HepG2 (cell line): Measurements from ENCODE around the gene MAN1B1. TPM values are rescaled to one million over a fixed set of nuclear protein-coding genes. Genes with fewer than 3 reads are reported as not detected.

ENCODE experiments used
- ATF1 ChIP-seq: IDR thresholded peaks from 2 replicates; pipeline ENCODE4 v1.6.1; 2016; ENCODE audit warnings: mild to moderate bottlenecking, control low read depth
- CREM ChIP-seq, 2 experiments: sonication (generic) in 1 of 2; formaldehyde crosslinking in 1 of 2; IDR thresholded peaks; 2 replicates each; pipeline versions ENCODE4 v1.4.0 to v1.6.1; 2016 to 2020; ENCODE audit warnings: antibody characterized with exemption in 1 of 2, mild to moderate bottlenecking in 1 of 2, missing genetic modification reagents in 1 of 2
- DBP ChIP-seq: sonication (generic); formaldehyde crosslinking; IDR thresholded peaks from 2 replicates; pipeline ENCODE4 v1.4.0; 2020; ENCODE audit warnings: missing genetic modification reagents; ENCODE audit errors: not compliant biosample characterization
- FOXO1 ChIP-seq: sonication (generic); formaldehyde crosslinking; IDR thresholded peaks from 2 replicates; pipeline ENCODE4 v1.4.0; 2020; ENCODE audit warnings: missing genetic modification reagents
- HBP1 ChIP-seq: IDR thresholded peaks from 2 replicates; pipeline ENCODE4 v1.6.1; 2016; ENCODE audit warnings: low read depth, control low read depth
- KDM3A ChIP-seq: IDR thresholded peaks from 2 replicates; pipeline ENCODE4 v1.6.1; 2018; ENCODE audit warnings: low read depth, missing compliant biosample characterization
- KIAA2018 ChIP-seq: sonication (generic); formaldehyde crosslinking; IDR thresholded peaks from 2 replicates; pipeline ENCODE4 v1.5.0; 2020; ENCODE audit warnings: mild to moderate bottlenecking, missing genetic modification reagents, borderline replicate concordance
- PAX8 ChIP-seq: sonication (generic); formaldehyde crosslinking; IDR thresholded peaks from 2 replicates; pipeline ENCODE4 v1.8.0; 2022; ENCODE audit warnings: mild to moderate bottlenecking, missing genetic modification reagents, borderline replicate concordance
- RNF2 ChIP-seq: fragments of 450-650 bp; conservative IDR thresholded peaks from 2 replicates; pipeline ENCODE4 v1.6.1; 2016; ENCODE audit warnings: low read depth
- SAFB2 ChIP-seq: sonication (generic); formaldehyde crosslinking; IDR thresholded peaks from 2 replicates; pipeline ENCODE4 v1.5.1; 2020; ENCODE audit warnings: missing genetic modification reagents, low read depth, mild to moderate bottlenecking, borderline replicate concordance
- SCMH1 ChIP-seq: sonication (generic); formaldehyde crosslinking; IDR thresholded peaks from 2 replicates; pipeline ENCODE4 v1.9.0; 2021; ENCODE audit warnings: missing genetic modification reagents, mild to moderate bottlenecking, borderline replicate concordance
- TFAP4 ChIP-seq: sonication (generic); IDR thresholded peaks from 2 replicates; pipeline ENCODE4 v1.6.1; 2016; ENCODE audit warnings: low read depth, borderline replicate concordance
- U2AF1 ChIP-seq: fragments of 200-400 bp; formaldehyde crosslinking; optimal IDR thresholded peaks from 2 replicates; pipeline ENCODE3; 2017; ENCODE audit warnings: mild to moderate bottlenecking, low read depth, low read length
- ZNF432 ChIP-seq: sonication (generic); formaldehyde crosslinking; IDR thresholded peaks from 2 replicates; pipeline ENCODE4 v1.5.0; 2020; ENCODE audit warnings: missing genetic modification reagents, mild to moderate bottlenecking, borderline replicate concordance
- polyA plus RNA-seq, 8 experiments: library from polyadenylated mRNA; depleted of rRNA in 3 of 8; stranded (reverse) in 7 of 8; unstranded in 1 of 8; fragments of >200 nt; fragmentation: Illumina TruSeq in 4 of 8; extraction: Trizol in 4 of 8; gene quantifications; 2 replicates each; pipeline versions ENCODE4 v1.2.1 to v1.2.3, GENCODE V29; 2011 to 2016; ENCODE audit warnings: low read depth in 4 of 8, missing spikeins in 1 of 8, mixed read lengths in 1 of 8; ENCODE audit not compliant: insufficient read depth in 1 of 8
- total RNA-seq, 5 experiments: library from RNA; depleted of rRNA; stranded (reverse); fragments of >200 nt; fragmentation: Illumina TruSeq; extraction: Trizol; gene quantifications; 2 replicates each; pipeline ENCODE4 v1.2.3, GENCODE V29; 2016; ENCODE audit warnings: low read depth in 1 of 5

Gene MAN1B1
- total and polyA plus RNA-seq, 2 of the 13 experiments (the other 11 are each of a cell fraction or from before 2014, with no cell fraction given) = 48.9 to 59.5 TPM

- TF ChIP-seq KIAA2018 (no peak), RNF2 (no peak), PAX8 (CRISPR knock-in tag) (no peak), TFAP4 (no peak), CREM (IDR thresholded peaks at IDR 0.05) (no peak), CREM (CRISPR knock-in tag; IDR thresholded peaks at IDR 0.05) (no peak), ATF1 (CRISPR knock-in tag) (no peak), KDM3A (CRISPR knock-in tag) (no peak), ZNF432 (CRISPR knock-in tag) (no peak), SCMH1 (CRISPR knock-in tag) (no peak), FOXO1 (CRISPR knock-in tag) (no peak), SAFB2 (no peak), HBP1 (CRISPR knock-in tag) (peak; percentile 89; the same call in 1 of the 2 replicates), U2AF1 (no peak), DBP (no peak)
These were observed 52.1 kb downstream of the MAN1B1 start, which contains the start of gene GRIN1 (continued) for GRCh38 chr9:137138722-137139467.
